Uterus (tissue), 2 donors: ENCODE data around the gene AMACR.

Experiments
- CTCF ChIP-seq, 4 experiments: fragments of 200-600 bp in 2 of 4; fragments of 450-650 bp in 2 of 4; sonication (generic) in 2 of 4; IDR thresholded peaks; one replicate each; pipeline ENCODE4 v1.5.1; 2016 to 2019; ENCODE audit warnings: antibody characterized with exemption in 4 of 4, mild to moderate bottlenecking in 2 of 4, moderate library complexity in 1 of 4
- POLR2A ChIP-seq, 2 donors: fragments of 450-650 bp; IDR thresholded peaks; one replicate each; pipeline ENCODE4 v1.6.1; 2016; ENCODE audit warnings: antibody characterized with exemption in 2 of 2, mild to moderate bottlenecking in 1 of 2, moderate library complexity in 1 of 2

- TF ChIP-seq POLR2A (IDR thresholded peaks at IDR 0.05) (no peak), CTCF (IDR thresholded peaks at IDR 0.05) (no peak)
These were observed 22.4 kb downstream of the AMACR start for GRCh38 chr5:33985447-33985846.
